GM08714 (cell line): Measurements from ENCODE around the gene VPS52.
A peak's percentile ranks its signal among the peaks of the same experiment; 100 is the strongest.

ENCODE experiments used
- H3K4me3 ChIP-seq: fragments of 200-500 bp; sonication (Bioruptor generic); 2 replicates; pipeline ENCODE4 v1.5.1; 2014; ENCODE audit warnings: mild to moderate bottlenecking, low read length, inconsistent platforms
- ZNF274 ChIP-seq: IDR thresholded peaks from 2 replicates; pipeline ENCODE4 v1.6.1; 2012; ENCODE audit warnings: mild to moderate bottlenecking, low read depth, low read length

VPS52 gene

DNA sequence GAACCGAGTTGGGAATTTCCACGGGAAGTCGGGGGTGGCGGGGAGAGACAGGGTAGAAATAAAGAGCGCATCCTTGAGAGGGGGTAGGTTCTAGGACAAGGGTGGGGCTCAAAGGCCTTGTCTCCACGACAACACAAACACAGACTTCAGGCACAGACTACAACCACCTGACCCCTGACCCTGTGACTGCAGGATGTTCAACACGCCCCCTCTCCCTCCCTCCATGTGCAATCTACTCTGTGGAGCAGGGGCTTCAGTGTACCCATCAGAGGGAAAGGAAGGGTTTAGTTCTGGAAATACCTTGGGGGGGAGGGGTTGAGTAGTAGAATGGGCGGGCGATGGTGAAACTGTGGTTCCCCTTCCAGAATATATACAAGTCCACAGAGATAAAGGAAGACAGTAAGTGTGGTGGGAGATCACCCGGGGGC lies 42.9 kb upstream of the VPS52 start:
- H3K4me3 ChIP-seq: peak overlapping the region; percentile 84
- no peak for TF ChIP-seq ZNF274

DNA sequence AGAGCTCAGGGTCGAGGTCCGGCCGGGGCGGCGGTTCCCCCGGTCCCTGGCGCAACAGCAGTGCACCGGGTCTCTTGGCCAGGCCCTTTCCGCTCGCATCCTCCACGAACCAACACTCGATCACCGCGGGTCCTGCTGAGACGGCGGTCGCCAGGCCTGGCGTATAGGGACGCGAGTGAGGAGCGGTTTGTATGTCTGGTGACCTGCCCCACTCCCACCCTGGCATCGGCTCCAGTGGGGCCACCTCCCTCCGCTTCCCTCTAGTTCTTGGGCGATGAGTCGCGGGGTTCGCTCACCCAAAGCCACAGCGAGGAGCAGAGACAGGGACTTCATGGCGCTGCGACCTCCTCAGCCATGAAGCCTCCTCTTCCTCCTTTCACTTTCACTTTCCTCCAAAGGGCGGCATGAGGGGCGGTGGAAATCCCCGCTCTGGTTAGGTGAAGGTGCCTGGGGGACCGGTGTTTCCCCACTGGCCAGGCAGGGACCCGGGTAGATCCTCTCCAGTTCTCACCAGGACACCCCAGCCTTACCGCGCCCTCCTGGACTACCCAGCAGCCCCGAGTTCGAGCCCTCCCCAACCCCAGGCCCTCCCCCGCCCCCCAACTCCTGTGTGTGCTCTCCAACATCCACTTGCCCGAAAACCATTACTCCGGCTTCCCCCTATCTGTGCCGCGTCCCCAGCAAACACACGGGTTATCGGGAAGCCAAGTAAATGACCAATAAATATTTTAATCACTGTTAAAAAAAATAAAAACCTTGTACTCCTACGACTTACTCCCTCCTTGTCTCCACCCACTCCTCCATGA lies 42.2 kb upstream of the VPS52 start, which contains the start of gene TAPBP:
TAPBP (minus strand) TSS at position 370 of the 806 bp plus-strand sequence; CDS start at position 333, 37 bp downstream.
- TF ChIP-seq ZNF274: no peak
- H3K4me3 ChIP-seq: peak within 1 kb of the TSS; percentile 84

GRCh38 chr6:33313105-33313708 lies 41.5 kb upstream of the VPS52 start:
- no peak for TF ChIP-seq ZNF274
- peak overlapping the region; percentile 84 for H3K4me3 ChIP-seq

GRCh38 chr6:33312361-33313104 lies 40.9 kb upstream of the VPS52 start:
- H3K4me3 ChIP-seq: peak overlapping the region; percentile 84
- TF ChIP-seq ZNF274: no peak

GRCh38 chr6:33306356-33306755 lies 34.7 kb upstream of the VPS52 start:
- no peak for TF ChIP-seq ZNF274
- H3K4me3 ChIP-seq: no peak overlapping the region

DNA sequence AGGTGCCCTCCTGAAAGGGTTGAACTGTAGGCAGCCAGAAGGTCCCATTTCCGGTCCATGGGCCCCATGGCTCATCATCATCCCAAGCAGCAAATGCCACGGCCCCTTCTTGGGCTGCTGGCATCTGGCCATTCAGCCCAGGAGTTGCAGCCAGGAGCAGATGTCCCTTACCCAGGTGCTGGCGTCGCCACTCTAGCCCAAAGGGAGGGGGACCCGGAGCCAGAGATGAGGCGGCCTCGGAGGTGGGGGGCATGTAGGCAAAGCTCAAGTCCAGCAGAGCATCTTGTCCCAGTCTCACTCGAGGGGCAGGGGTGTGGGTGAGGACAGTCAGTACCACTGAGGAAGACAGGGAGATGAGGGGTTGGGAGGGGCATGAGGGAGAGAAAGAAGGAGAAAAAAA lies 33.4 kb upstream of the VPS52 start:
- no peak for TF ChIP-seq ZNF274
- no peak overlapping the region for H3K4me3 ChIP-seq

GRCh38 chr6:33304216-33304615 lies 32.5 kb upstream of the VPS52 start:
- H3K4me3 ChIP-seq: no peak overlapping the region
- TF ChIP-seq ZNF274: no peak

DNA sequence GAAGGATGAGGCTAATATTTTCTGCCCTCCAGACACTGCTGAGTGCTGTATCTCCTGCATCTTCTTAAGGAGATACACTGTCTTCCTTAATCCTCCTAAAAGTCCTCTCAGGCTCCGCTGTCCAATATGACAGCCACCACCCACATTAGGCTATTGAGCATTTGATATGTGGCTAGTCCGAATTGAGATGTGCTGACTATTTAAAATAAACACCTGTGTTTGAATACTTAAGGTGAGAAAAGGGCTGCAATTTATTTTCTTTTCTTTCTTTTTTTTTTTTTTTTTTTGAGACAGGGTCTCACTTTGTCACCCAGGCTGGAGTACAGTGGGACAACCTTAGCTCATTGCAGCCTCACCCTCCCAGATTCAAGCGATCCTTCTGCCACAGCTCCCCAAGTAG lies 30.2 kb upstream of the VPS52 start:
- no peak for TF ChIP-seq ZNF274
- H3K4me3 ChIP-seq: no peak overlapping the region

DNA sequence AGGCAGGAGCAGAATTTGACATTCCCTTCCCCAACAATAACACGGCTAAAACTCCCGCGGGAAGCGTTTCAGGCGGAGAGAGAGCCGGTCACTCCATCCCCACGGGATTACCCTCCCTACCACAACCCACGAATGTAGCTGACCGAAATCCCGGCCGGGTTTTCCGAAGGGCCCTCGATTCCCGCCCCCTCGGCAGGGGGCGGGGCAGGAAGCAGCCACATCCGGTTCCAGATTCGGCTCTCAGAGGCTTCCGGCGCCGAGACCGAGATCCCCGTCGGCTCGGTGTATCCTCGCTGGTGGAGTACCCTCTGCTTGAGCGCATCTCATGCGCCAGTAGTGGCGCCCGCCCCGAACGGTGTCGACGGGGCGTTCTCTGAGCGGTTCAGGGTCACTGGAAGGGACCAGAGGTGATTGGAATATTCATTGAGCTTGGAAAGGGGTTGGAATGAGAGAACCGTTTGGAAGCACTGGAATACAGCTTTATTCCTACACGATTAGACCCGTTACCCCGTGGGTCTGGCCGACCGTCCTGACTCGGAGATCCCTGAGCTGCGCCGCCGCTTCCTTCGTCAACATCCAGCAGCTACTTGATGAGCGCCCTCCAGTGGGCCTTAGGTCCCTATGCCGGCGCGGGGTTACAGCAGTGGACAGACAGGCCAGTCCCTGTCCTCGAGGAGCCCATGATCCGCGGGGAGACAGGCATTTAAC lies 27.7 kb upstream of the VPS52 start:
- peak overlapping the region; percentile 72 for H3K4me3 ChIP-seq
- TF ChIP-seq ZNF274: no peak

- H3K4me3 ChIP-seq: peak within 1 kb of the TSS; percentile 72
- TF ChIP-seq ZNF274: no peak
Measured at GRCh38 chr6:33298773-33299236, 27.1 kb upstream of the VPS52 start, which contains the start of gene RGL2. Gene RGL2 (minus strand): TSS chr6:33298942. CDS start chr6:33298610, 332 bp downstream.

DNA sequence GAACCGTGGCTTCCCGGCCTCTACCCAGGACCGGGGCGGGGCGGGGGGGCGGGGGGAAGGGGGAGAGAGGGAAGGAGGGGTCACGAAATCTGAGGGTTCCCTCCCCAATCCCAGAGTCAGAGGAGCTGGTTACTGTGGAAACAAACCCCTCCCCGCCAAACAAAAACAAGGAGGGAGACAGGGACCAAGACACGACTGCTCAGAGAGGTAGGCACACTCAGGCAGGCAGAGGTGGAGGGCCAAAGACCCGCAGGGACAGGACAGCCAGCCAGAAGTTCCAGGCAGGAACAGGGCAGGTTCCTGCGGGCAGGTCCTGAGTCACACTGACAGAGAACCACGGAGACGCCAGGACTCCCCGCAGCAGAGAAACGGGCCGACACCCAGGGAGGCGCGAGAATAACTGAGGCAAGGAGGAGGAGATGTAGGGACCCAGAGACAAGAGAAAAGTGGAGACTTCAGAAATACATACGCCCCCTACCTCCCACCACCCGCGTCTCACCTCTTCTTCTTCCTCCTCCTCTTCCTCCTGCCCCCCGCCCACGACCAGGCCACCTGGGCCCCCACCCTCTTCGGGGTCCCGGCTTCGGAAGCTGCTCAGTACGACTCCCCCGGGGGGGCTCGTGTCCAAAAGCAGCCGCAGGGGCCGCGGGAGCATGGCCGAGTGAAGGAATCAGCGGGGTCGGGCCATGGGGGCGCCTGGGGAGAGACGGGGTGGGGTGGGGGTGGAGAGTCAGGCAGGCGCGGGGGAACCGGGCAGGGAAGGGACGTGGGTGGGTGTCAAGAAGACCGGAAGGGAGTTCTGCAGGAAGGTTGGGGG lies 26.5 kb upstream of the VPS52 start:
- peak overlapping the region; percentile 72 for H3K4me3 ChIP-seq
- TF ChIP-seq ZNF274: no peak

GRCh38 chr6:33297406-33297955 lies 25.8 kb upstream of the VPS52 start:
- no peak for TF ChIP-seq ZNF274

More at GRCh38 chr6:33297406-33297955, 25.8 kb upstream of the VPS52 start:
- H3K4me3 ChIP-seq: peak overlapping the region; percentile 50; the same call in 1 of the 2 replicates
